Coronary artery (tissue), 2 donors: ENCODE data around the gene JARID2.

Experiments used
- DNase-seq: peaks from one replicate; pipeline ENCODE4 v3.0.0-alpha.2; 2017; ENCODE audit warnings: low spot score
- H3K27ac ChIP-seq, 2 donors: fragments of 200-600 bp; sonication (generic); one replicate each; pipeline ENCODE4 v1.5.1; 2016 to 2019
- H3K4me3 ChIP-seq: fragments of 200-600 bp; sonication (generic); 2 replicates; pipeline ENCODE4 v1.5.1; 2016; ENCODE audit warnings: mild to moderate bottlenecking, moderate library complexity
- CTCF ChIP-seq: fragments of 200-600 bp; sonication (generic); IDR thresholded peaks from one replicate; pipeline ENCODE4 v1.5.1; 2019; ENCODE audit warnings: antibody characterized with exemption

Gene JARID2

DNA sequence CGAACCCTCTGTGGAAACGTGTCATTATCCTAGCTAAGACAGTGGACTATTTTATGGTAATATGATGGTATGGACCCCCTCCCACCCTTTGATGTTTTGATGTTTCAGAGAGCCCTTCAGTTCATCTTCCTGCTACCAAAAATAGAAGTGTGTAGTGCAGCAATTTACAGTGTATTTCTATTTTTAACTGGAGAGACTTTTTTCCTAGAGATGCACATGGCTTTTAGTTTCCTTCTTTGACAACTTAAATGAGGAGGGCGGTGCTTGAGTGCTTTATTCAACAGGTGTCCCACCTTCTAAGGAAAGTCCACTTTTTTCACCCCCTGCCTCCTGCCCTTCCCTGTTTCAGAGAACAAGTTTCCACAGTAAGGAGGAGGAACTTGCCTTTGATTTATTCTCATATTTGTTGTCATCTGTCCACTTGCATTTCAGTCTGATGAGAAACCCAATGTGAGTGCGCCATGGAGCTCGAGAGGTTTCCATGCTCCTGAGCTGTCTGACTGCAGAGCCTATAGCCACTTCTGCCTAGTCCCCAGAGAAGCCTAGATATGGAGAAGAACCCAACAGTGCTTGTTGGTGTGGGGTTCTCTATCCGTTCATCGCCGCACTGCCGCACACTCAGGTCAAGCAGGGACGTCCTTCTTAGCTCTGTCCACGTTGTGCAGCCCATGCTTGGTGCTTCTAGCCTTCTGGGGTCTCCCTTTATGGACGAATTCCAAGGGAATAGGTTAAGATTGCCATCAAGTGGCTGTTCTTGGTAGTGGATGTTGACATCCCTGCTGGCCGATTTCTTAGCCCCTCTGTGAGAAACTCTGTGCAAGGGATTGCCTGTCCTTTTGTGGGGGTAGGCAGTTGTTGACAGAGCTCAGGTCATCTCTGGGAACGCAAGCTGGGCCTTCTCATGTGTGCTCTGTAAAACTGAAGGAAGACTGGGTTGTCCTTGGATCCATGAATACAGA lies 144.2 kb downstream of the JARID2 start:
- H3K27ac ChIP-seq = no peak overlapping the region
- no peak for DNase-seq
- no peak overlapping the region for H3K4me3 ChIP-seq
- no peak for TF ChIP-seq CTCF

GRCh38 chr6:15391500-15391899 lies 145.6 kb downstream of the JARID2 start:
- no peak overlapping the region for H3K27ac ChIP-seq
- H3K4me3 ChIP-seq = no peak overlapping the region
- TF ChIP-seq CTCF = no peak
- no peak for DNase-seq

- H3K27ac ChIP-seq = no peak overlapping the region
- DNase-seq = no peak
- no peak for TF ChIP-seq CTCF
- no peak overlapping the region for H3K4me3 ChIP-seq
Observed at GRCh38 chr6:15392182-15392581, 146.3 kb downstream of the JARID2 start.

- no peak for TF ChIP-seq CTCF
- Histone ChIP-seq H3K4me3 (no peak overlapping the region), H3K27ac (no peak overlapping the region)
- DNase-seq = no peak
Observed at GRCh38 chr6:15393605-15394004, 147.7 kb downstream of the JARID2 start.

DNA sequence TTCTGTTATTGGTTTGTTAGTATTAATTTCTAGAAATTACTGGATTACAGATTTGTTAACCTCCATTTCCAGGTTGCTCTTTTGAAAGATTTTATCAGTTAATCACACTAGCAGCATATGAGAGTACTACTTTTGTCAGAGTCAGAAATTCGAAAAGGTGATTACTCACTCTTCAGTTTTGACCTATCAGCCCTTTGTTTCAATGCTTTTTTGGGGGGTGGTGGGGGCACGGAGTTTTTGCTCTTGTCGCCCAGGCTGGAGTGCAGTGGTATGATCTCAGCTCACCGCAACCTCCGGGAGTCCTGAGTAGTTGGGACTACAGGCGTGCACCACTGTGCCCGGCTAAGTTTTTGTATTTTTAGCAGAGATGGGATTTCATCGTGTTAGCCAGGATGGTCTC lies 149.2 kb downstream of the JARID2 start:
- no peak for DNase-seq
- no peak overlapping the region for H3K27ac ChIP-seq
- TF ChIP-seq CTCF = no peak
- H3K4me3 ChIP-seq = no peak overlapping the region

DNA sequence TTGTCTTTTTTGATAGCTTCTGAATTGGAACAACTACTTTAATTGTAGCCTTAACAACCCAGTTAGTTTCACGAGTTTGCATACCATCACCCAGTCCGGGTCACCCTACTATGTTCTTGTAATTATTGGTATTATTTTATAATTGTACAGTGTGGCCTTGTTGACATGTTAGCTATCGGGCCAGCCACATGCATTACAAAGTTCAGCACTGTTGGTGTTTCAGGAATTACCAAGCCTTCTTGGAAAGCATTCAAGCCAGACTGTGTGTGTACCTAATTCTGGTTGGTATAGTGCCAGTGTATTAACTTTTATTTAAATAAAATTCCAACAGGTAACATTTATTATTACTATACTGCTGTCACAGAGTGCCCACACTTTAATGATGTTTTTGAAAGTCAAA lies 150.9 kb downstream of the JARID2 start:
- no peak for TF ChIP-seq CTCF
- DNase-seq = no peak
- Histone ChIP-seq H3K4me3 (no peak overlapping the region), H3K27ac (no peak overlapping the region)
